Measurements from ENCODE around the gene UGT2B15.
"Not testable (repeated sequence)": the region's sequence is repeated elsewhere in the genome, so short reads cannot be mapped to it uniquely, and the experiment has no call there.

GRCh38 chr4:68668537-68669163 is 1.8 kb downstream of the UGT2B15 start:
- TF ChIP-seq CTCF, POLR2AphosphoS5 (IDR thresholded peaks at IDR 0.05): not testable (repeated sequence)

Data from breast epithelium (tissue), 3 donors.